ENCODE measurements around the gene SLC6A6. TPM values are rescaled to one million over a fixed set of nuclear protein-coding genes. Genes with fewer than 3 reads are reported as not detected.

SLC6A6 gene
- total RNA-seq, 2 donors from 2014 or later: 81.5 to 85.9 TPM

DNA sequence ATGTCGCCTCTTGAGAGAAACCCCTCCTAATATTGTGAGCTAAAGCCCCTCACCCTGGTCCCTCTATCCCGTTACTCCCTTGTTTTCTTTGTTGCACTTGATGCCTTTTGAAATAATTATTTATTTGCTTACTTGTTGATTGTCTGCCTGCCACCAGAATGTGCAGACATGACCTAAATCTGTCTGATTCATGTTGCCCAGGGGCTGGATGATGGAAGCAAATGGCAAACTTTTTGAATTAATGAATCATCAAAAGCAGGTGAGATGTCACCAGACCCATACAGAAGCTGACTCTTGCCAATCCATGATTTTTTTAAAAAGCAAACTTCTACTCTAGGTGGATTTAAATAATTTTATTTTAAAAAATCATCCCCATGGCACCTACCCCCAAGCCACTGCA is 88.4 kb downstream of the SLC6A6 start:
- no peak overlapping the region for H3K4me3 ChIP-seq
- no peak for DNase-seq (ENCODE audit: low spot score)
- H3K27ac ChIP-seq: no peak overlapping the region
- TF ChIP-seq, protein P1, sequence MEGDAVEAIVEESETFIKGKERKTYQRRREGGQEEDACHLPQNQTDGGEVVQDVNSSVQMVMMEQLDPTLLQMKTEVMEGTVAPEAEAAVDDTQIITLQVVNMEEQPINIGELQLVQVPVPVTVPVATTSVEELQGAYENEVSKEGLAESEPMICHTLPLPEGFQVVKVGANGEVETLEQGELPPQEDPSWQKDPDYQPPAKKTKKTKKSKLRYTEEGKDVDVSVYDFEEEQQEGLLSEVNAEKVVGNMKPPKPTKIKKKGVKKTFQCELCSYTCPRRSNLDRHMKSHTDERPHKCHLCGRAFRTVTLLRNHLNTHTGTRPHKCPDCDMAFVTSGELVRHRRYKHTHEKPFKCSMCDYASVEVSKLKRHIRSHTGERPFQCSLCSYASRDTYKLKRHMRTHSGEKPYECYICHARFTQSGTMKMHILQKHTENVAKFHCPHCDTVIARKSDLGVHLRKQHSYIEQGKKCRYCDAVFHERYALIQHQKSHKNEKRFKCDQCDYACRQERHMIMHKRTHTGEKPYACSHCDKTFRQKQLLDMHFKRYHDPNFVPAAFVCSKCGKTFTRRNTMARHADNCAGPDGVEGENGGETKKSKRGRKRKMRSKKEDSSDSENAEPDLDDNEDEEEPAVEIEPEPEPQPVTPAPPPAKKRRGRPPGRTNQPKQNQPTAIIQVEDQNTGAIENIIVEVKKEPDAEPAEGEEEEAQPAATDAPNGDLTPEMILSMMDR (IDR thresholded peaks at IDR 0.05): no peak
- H3K36me3 ChIP-seq: peaks cover 7% of the 10 kb centered on the region
- H3K9me3 ChIP-seq: no peaks in the 10 kb centered on the region
- H3K27me3 ChIP-seq: no peaks in the 10 kb centered on the region
- H3K4me1 ChIP-seq: peaks cover 0 to 10% of the 10 kb centered on the region in 2 donors

DNA sequence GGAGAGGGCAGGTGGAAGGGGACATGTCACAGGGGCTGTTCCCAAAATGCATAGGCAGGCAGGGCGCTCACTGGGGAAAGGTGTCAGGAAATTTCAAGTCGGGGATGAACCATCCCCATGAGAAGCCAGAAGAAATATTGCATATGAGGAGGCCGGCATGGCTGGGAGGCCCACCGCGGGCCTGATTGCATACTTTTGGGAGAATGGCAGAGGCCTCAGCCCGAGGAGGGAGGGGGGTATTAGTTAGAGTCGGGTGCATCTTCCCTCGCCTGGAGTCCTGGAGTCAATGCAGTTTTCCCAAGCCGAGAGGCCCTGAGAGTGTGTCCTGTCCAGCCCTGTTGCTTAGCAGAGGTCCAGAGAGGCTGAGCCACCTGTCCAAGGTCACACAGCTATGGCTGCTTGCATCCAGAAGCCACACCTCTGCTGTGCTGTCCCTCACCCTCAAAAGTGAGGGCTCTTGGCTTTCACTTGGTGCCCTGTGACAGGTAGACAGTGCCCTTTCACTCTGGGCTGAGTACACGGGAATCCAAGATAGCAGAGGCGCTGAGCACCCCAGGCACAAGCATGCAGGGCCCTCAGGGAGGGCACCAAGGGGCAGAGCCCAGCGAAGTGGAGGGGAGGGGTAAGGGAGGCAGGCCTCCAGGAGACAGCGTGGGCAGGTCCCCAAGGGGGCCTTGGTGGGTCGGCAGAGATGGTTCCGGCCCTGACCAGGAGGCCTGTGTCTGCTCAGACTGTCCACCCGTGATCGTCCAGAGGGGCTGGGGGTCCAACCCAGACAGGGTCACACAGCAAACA is 89.2 kb downstream of the SLC6A6 start:
- Histone ChIP-seq H3K36me3 (peaks cover 1% of the 10 kb centered on the region), H3K4me1 (peaks cover 0 to 10% of the 10 kb centered on the region in 2 donors), H3K9me3 (no peaks in the 10 kb centered on the region), H3K4me3 (no peak overlapping the region), H3K27me3 (no peaks in the 10 kb centered on the region), H3K27ac (no peak overlapping the region)
- DNase-seq (ENCODE audit: low spot score): no peak
- TF ChIP-seq, protein P1 (IDR thresholded peaks at IDR 0.05): no peak

DNA sequence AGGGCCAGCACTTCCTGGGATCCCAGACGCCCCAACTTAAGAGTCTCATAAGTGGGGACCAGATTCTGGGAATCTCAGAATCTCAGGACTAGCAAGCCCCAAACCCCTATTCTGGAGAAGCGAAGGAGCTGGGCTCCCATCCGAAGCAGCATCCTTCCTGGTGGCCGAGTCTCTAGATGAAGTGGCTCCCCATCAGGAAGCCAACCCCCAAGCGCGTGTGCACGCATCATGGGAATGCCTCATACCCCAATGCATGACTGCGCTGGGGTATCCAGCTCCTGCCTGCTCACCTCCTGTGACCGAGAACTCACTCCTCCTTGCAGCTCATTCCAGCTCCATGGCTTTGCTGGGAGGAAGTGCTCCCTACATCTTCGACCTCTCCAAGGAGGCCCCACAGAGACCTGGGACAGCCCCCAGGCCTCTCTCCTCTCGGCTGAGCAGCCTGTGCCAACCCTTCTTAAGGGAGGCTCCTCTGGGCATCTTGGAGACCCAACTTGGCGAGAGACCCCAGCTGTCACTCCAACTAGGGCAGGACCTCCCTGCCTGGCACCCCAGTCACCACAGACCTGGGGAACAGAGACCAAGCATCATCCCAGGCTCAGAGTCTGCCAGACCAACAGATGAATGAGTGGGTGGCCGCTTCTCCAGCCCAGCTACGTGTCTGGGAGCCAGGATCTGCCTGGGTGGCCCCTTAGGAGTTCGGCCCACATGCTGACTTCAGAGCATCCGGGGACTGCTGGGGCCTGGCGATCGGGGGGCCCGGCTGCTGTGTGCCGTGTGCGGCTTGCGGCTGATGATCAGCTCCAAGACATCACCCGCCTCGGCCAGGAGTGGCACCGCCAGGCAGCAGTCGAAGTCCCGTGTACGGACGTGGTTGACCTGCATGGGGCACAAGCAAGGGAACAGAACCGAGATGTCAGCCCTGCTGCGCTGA is 90.8 kb downstream of the SLC6A6 start:
- peaks cover 0 to 4% of the 10 kb centered on the region in 2 donors for H3K4me1 ChIP-seq
- H3K36me3 ChIP-seq: no peaks in the 10 kb centered on the region
- TF ChIP-seq, protein P1 (IDR thresholded peaks at IDR 0.05): no peak
- H3K27ac ChIP-seq: peak overlapping the region in 1 of 2 donors; percentile 39
- no peaks in the 10 kb centered on the region for H3K9me3 ChIP-seq
- H3K4me3 ChIP-seq: no peak overlapping the region
- DNase-seq (ENCODE audit: low spot score): no peak
- no peaks in the 10 kb centered on the region for H3K27me3 ChIP-seq

DNA sequence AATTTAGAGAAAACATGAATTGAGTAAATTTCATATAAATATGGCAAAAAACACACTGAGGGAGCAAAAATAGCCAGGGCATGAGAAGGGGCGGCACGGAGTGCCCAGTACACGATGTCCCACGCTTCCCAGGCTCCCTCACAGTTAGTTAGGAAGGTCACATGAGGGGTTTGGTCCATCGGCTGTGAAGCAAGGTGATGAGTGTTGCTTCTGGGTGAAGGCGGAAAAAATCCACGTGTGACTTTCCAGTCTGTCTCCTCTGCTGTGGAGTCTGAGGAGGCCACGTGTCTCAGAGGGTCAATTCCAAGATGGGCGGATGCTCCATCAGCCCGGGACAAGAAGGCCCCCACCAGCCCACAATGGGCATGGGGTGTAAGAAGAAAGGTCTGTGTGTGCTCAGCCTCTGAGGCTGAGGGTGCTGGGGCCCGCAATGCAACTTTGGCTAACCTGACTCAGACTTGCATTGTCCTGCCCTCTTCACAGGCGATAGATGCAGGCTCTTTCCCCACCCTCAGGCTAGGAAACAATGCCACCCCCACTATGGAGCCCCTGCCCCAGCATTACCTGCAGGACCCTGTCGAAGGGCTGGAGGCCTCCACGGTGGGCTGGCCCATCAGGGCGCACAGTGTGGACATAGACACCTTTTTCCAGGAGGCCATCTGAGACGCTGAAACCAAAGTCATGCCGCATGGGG is 92.0 kb downstream of the SLC6A6 start:
- TF ChIP-seq, protein P1 (IDR thresholded peaks at IDR 0.05): no peak
- Histone ChIP-seq H3K27me3 (no peaks in the 10 kb centered on the region), H3K4me1 (no peaks in the 10 kb centered on the region), H3K36me3 (no peaks in the 10 kb centered on the region), H3K27ac (peak overlapping the region in 1 of 2 donors; percentile 39), H3K4me3 (no peak overlapping the region), H3K9me3 (no peaks in the 10 kb centered on the region)
- no peak for DNase-seq (ENCODE audit: low spot score)

DNA sequence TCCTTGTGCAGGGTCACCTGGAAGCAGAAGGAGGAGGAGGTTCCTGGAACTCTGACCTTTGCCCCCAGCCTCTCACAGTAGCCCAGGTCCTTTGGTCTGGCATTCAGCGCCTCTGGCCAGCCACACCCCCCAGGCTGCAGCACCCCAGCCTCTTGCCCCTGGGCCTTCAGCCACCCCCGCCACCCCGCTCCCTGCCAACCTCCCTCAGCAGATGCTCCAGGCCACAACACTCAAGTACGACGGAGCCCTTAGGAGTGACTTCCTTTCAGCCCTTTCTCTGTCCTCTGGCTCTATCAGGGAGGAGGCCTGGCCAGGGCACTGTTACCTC is 92.5 kb downstream of the SLC6A6 start:
- no peak overlapping the region for H3K4me3 ChIP-seq
- DNase-seq (ENCODE audit: low spot score): no peak
- no peaks in the 10 kb centered on the region for H3K27me3 ChIP-seq
- no peaks in the 10 kb centered on the region for H3K36me3 ChIP-seq
- H3K4me1 ChIP-seq: no peaks in the 10 kb centered on the region
- no peaks in the 10 kb centered on the region for H3K9me3 ChIP-seq
- TF ChIP-seq, protein P1 (IDR thresholded peaks at IDR 0.05): no peak
- H3K27ac ChIP-seq: peak overlapping the region in 1 of 2 donors; percentile 39

Data from right atrium auricular region (tissue), 2 donors.